8988T (cell line): ENCODE results near the gene IDH3B.
"Not testable (repeated sequence)": the region's sequence is repeated elsewhere in the genome, so short reads cannot be mapped to it uniquely, and the experiment has no call there.

ENCODE experiments used
- DNase-seq: peaks from one replicate; pipeline ENCODE4 v3.0.0; 2011

IDH3B gene

DNA sequence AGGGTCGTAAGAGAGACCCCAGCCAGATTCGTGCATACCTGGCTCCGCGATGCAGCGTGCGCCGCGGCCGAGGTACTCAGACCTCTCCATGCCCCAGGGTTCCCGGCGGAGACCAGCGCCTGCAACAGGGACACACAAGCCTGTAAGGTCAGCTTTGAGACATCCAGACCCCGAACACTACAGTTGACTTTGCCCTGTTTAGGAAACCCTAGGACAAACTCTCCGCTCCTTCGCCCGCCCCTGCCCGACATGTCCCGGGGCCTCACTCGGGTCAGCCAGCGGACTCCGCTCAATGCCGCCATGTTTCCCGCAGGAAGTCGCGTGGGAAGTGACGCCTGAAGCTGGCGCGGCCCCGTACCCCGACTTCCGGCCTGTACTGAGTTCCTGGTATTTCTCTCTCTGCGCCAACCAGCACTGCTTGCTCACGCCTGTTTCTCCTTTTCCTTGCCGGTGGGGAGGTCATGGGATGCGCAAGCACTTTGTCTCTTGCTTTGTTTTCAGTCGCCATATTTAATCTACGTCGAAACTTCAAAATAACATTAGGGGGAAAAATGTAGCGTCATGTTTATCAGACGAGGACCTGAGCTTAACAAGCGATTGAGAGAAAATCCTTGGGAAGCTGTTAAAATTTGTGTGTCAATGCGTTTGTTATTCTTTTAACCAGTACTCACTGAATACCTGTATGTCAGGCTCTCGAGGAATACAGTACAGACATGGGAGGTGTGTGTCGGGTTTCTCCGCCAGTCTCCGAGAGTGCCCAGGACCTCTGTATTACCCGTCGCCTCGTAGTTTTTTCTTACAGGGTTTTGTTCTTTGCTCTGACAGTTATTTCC lies at the start of gene IDH3B:
IDH3B (minus strand) TSS at position 330 of the 833 bp plus-strand sequence; CDS start at position 302, 28 bp downstream.
- DNase-seq = peak; percentile 77

DNA sequence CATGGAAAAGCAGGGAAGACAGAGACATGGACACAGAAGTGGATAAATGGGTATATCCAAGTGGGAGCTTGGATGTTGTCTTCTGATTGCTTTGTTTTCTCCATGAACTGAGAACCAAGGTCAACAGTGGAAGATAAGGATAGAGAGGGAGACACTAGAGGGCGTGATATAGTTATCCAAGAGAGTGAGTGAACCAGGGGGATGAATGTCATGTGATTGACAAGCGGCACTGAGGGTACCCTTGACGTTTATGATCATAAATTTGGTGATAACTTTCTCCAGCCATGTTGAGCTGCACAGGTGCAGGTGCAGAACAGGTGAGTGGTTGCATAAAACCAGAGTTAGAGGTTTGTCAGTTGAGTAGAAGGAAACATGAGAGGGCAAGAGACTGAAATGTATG lies 49.3 kb upstream of the IDH3B start:
- no peak for DNase-seq

DNA sequence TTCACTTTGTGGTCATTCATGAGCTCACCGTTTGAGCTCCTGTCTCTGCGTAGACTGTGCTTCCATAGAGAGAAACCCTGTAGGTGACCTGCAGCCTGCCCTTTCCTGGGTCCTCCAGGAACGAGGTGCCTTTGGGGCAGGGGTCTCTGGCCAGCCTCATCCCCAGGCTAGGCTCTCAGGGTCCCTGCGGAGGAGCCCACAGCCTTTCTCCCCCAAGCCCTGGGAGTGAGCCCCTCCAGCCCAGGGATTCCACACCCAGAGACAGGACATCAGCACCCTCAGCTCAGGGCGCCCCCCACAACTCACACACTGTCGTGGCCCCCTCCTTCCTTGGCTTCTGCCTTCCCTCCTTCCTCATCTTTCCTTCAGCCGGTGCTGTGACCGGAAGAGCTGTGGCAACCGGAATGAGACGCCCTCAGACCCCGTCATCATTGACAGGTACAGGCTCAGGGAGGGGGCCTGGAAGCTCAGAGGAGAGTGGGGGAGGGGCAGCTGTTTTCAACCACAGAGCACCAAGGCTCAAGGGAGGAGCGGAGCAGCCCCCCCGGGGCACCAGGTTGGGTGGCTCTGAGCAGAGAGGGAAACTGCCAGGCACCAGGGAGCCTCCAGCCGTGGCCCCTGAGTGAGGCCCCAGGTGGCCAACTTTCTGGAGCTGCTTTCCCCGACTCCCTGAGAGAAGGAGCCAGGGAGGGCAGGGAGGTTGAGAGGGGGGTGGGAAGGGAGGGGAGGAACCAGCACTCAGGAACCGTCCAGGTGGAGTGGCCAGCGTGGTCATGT lies 45.4 kb upstream of the IDH3B start:
- DNase-seq = no peak

DNA sequence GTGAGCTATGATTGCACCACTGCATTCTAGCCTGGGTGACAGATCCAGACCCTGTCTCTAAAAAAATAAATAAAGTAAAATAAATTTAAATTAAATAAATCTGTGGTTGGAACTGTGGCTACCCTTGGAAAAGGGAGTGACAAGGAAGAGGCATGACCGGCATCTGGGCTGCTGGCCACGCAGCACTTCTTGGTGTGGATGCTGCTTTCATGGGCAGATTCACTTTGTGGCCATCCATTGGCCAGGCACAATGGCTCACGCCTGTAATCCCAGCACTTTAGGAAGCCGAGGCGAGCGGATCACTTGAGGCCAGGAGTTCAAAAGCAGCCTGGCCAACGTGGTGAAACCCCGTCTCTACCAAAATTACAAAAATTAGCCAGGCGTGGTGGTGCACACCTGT lies 44.6 kb upstream of the IDH3B start:
- DNase-seq = no peak

DNA sequence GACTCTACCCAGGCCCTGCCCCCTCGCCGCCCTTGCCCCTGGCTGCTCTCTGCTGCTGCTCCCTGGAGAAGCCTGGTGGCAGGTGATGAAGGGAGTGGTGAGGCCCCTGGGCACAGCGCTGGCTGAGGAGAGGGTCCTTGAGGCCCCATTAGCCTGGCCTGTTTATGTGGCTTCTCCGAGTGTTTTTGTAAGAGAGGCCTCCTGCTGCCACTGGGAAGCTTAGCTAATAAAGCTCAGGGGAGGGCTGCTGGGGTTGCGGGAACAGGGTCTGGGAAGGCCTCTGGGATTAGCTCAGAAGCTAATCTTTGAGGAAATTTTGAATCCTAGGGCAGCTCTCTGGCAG lies 44.0 kb upstream of the IDH3B start:
- DNase-seq = no peak

DNA sequence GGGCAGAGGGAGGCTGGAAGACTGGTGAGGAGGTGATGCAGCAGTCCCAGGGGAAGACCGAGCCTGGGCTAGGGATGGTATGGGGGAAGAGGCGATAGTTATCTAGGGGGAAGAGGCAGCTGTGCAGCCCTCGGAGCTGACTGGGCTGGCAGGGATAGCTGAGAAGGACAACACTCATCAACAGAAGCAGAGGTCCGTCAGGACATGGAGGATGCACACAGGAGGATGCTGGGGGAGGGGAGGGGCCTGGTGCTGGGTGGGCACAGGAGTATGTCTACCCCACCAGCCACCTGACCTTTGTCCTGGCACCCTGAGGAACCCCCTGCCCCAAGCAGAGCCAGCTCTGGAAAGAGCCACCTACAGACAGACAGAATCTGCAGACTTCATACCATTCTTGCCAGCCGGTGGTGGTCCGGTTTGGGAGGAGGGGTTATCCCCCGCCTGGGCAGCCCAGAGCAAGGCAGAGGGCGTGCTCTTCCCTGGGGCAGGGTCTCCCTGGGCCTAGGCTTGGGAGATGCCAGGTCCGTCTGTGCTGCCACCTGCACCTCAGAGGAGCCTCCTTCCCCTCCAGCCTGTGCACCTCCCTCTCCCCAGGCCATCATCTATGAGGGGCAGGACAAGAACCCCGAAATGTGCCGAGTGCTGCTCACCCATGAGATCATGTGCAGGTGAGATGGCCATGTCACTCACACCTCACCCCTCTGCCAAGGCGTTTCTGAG lies 43.5 kb upstream of the IDH3B start:
- DNase-seq = no peak

DNA sequence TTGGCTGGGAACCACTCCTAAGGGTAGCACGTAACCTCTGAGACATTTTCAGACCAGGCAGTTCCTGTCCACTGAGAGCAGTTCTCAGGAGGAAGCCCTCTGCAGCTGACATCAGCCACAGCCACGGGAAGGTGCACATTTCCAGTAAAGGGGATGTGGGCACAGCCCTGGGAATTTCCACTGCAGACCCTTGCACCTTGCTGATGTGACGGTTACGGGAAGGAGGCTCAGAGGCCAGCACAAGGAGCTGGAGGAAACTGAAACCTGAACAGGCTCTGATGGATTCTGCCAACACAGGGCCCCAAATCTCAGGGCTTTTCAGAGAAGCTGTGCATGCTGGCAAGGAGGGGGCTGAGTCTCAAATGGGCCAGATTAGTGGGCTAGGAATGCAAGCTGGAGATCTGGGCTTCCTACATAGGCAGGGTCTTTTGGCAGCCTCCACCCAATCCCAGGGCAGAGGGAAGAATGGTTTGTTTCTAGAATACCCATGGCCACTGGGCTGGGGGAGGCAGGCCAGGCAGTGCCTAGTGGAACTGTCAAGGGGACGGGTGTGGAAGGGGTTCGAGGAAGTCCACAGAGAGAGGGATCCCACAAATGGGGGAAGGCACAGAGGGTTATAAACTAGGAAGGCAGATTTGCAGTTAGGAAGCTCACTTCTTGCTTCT lies 42.8 kb upstream of the IDH3B start:
- no peak for DNase-seq

DNA sequence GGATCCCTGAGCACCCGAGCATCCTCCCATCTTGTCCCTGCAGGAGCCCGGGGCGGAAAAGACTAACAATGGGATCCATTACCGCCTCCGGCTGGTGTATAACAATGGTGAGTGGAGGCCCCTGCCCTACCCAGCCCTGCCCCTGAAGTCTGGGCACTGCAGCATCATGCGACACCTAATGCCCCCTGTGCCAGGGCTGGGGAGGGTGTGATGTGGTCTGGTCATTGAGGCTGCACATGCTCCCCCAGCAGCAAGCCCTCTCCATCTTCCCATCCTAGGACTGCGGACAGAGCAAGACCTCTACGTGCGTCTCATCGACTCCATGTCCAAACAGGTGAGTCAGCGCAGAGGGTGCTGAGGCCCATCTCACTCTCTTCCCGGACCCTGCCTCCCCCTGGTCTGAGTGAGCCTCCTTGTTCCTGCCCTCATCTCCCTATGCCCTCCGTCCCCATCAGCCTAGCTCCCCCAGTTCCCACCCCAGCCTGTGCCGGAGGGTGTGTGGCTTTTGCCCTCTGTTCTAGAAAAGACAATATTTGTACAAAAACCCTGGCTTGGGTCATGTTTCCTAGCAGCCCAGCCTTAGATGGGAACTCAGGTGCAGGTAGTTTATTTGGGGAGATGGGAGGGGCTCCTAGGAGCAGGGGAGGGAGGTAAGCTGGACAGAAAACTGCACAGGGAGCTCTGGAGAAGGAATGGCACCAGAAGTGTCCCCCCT lies 42.1 kb upstream of the IDH3B start:
- DNase-seq = no peak

DNA sequence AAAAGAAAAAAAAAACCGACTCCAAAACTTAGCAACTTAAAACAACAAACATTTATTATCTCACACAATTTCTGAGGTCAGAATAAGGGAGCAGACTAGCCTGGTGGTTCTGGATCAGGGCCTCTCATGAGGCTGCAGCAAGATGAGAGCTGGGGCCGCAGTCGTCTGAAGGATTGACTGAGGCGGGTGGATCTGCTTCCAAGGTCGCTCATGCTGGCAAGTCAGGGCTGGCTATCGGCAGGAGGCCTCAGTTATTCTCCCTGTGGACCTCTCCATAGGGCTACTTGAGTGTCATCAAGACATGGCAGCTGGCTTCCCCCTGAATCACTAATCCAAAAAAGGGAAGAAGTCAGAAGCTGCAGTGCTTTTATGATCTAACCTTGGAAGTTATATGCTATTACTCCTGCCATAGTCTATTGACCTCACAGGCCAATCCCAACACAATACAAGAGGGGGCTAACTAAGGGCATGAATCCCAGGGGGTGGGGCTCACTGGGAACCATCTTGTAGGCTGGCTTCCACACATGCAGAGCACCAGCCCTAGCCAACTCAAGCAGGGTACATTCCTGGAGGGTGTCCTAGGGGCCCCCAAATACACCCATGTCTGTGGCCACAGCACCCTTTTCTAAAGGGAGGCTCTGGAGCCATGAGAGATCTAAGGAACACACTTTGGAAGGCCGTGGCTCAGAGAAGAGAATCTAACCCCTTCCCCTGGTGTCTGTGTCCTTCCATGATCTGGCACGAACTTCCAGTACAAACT lies 39.9 kb upstream of the IDH3B start:
- no peak for DNase-seq

DNA sequence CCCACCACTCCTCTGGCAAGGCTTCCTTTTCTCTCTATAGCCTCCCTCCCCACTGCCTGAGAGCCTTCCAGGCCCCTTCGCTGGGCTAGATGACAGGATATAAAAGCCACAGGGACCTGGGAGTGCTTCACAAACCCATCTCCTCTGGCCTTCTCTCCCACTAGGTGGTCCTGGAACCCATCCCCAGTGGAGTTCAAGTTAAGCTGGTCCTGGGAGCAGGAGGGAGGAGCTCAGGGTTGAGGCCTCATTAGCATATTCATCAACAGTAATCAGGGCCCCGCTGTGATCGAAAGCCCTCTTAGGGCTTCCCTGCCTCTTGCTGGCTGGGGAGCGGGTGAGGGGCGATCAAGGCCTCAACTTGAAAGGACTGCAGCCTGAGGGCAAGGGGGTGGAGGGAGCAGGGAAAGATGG lies 37.7 kb upstream of the IDH3B start:
- DNase-seq = no peak

DNA sequence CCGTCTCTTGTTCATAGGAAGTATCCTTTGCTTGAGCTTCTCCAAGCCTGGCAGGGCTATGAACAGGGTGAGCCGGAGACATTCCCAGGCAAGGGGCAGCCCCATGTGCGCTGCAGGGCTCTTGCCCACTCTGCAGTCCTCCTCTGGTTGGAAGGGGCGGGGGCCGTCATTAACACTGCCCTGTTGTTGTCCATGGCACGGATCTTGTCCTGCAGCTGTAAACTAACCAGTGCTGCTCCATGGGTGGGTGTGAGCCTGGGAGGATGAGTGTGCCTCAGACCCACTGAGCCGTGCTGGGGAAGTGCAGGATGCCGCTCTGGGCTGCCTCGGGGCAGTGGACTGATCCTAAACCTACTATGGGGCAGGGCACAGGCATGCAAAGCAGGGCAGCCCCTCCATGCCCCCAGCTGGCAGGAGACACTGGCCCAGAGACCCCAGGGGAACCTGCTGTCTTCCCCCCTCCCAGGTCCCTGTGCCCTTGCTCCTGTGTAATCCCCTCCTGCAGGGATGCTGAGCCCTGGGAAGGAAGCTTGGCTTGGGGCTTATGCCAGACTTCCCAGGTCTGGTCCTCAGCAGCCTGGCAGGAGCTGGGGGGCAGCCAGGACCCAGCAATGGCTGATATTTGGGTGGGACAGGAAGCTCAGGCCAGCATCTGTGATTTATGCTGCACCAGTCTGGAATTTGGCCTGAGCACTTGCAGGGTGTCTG lies 37.1 kb upstream of the IDH3B start:
- DNase-seq = no peak

DNA sequence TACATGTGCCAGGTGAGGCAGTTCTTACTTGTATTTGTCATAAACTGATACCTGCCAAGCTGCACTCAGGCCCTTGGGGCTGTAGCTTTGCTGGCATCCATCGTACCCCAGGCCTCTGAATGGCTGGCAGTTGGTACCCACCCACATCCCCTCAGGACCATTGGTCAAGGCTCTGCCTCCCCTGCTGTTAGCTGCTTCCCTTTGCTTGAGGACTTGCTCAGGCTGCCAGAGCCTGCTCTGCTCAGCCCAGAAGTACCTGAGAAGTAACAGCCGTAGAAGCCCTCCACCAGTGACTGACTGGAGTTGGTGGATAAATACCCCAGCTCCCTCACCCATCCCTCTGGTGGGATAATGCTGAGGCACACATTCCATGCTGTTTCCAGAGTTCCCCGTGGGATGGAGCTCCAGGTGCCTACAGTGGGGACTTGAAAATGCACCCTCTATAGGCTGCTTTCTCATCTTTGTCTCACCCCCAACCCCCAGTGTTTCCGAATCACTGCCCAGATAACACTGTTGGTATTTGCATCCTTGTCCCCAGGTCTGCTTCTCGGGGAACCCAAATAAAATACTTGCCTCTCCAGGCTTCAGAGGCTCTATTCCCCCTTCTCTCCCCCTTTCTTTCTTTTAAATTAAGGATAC lies 35.9 kb upstream of the IDH3B start:
- DNase-seq = no peak

DNA sequence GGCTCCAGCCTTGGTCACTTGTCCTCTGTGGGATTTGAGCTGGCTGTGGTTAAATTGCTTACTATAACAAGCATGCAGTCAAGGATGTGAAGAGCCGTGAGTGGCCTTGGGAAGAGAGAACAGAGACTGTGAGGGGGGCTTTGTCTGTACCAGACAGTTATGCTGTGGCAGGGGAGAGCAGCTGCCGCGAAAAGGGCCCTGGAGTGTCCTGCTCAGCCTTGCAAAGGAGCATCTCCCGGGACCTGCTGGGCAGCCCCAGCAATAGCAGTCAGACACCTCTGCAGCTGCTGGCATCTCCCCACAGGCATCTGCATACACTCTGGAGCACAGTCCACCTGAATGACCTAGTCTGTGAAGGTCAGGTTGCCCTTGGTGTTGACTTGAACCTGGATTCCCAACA lies 34.9 kb upstream of the IDH3B start:
- no peak for DNase-seq

DNA sequence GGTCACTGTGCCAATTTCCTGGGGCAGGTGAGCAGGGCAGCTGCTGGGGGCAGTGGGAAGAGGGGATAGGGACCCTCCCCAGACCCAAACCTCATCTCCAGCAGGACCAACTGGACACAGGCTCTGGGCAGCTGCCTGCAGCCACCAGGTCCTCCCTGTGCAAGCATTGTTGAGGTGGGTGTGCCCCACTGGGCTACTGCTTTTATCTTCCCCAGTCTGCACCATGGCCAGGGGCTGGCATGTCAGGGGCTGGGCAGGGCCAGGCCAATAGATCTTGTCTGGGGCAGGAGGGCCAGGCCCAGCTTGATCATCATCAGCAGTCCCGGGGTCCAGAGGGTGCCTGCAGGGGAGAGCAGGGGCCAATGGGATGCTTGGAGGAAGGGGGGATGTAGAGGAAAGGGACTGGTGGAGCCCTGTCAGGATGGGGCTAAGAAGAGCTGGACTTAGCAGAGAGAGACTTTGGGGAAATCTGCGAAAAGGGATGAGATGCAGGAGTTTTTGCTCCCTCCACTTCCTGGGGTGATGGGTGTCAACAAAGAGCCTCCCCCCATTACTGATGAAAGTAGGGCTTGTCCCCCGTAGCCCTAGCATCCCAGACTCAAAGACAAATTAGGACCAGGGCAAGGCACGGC lies 34.3 kb upstream of the IDH3B start:
- no peak for DNase-seq

DNA sequence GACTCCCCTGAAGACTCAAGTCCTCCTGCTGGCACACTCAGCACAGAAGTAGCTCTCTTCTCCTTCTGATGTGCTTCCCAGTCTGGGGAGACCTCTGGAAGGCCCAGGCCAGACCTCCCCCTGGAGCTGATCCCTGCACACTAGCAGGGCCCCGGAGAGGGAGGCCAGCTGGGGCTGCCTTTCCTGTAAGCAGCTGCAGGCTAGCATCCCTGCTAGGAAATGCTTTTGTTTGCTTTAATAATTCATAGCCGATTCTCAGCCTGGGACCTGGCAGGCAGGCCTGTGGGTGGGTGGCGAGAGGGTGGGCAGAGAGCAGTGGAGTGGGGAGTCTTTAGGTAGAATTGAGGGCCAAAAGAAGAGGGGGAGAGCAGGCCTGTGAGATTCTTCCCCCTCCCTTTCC lies 33.8 kb upstream of the IDH3B start:
- no peak for DNase-seq

DNA sequence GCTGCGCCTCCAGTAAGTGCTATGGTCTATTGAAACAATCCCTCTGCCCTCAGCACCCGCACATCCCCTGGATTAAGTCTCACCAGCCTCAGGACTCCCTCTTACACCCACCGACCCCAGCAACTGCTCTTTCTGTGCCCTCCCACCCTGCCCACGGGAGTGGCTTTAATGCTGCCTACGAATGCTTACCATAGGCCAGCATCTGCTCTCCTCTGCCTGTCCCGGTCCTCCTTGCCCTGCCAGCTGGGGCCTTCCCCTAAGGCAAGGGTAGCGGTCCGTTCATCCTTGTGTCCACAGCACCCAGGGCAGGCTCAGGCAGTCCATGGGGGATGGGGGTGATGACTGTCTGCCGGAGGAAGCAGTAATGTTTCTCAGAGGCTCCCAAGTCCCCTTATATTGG lies 32.6 kb upstream of the IDH3B start:
- DNase-seq = no peak

DNA sequence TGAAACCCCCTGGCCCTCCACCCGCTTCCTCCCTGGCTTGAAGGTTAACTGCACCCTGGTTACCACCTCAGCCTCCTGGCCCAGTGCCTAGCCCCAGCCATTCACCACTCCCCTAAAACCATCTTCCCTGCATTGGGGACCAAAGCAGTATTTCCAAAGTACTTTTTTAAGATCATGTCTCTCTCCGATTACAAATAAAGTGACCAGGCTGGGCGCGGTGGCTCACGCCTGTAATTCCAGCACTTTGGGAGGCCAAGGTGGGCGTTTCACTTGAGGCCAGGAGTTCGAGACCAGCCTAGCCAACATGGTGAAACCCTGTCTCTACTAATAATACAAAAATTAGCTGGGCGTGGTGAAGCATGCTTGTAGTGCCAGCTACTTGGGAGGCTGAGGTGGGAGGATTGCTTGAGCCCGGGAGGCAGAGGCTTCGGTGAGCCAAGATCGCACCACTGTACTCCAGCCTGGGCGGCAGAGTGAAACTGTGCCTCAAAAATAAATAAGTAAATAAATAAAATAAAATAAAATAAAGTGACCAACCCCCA lies 32.0 kb upstream of the IDH3B start:
- not testable (repeated sequence) for DNase-seq

DNA sequence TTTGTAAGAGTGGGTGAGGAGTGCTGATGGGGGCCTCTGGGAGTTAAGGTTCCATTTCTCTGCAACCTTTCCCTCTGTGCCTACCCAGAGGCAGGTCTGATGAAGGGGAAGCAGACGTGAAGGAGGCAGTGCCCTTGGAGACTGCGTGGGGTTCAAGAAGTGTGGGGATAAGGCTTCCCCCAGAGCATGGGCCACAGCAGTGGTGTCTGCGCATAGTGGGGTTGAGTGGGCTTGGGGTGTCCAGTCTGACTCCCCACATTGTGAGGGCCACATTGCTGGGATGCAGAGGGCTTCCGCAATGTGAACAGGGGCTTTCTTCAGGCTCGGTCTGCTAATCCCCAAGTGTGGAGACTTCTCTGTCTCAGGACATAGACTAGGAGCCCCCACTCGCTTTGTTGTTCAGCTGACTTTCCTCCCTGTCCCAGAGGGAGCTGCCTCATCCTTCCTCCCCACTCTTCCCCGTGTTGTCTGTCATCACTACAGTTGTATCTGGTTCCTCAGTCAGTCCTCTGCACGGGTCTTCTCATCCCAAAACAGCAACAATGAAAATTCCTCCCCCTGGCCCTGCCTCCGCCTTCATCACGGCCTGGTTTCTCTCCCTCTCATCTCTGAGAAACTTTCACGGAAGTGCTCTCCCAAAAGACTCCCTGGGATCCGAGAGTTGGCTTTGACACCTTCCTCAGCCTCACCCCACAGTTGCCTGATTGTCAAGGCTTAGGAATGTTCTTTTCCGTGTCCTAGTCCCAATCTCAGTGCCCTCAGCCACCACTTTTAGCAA lies 31.4 kb upstream of the IDH3B start:
- no peak for DNase-seq

DNA sequence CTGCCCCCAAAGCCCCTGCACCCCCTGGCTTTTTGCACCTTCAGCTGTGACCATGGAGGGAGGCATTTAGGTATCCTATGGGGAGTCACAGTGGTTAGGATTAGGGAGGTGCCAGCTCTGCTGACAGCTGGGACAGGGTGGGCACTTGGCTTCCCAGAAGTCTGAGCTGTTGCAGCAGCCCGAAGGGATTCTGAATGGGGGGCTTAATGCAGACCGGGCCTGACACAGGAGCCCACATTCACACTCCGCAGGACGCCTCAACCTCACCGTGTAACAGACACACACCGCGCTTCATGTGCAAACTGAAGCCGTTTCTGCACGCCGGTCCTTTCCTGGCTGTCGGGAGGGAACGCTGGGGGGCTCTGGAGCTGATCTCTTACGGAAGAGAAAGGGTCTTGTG lies 30.5 kb upstream of the IDH3B start:
- no peak for DNase-seq
